H1 (cell line): Measurements from ENCODE around the gene ATP2B3.

Experiments used
- CHD2 ChIP-seq: IDR thresholded peaks from 2 replicates; pipeline ENCODE4 v1.6.1; 2012; ENCODE audit warnings: low read length, improper control_type of control experiment
- CREB1 ChIP-seq: IDR thresholded peaks from 2 replicates; pipeline ENCODE4 v1.6.1; 2012; ENCODE audit warnings: inconsistent platforms
- TAF7 ChIP-seq: optimal IDR thresholded peaks from 2 replicates; pipeline ENCODE3; 2011; ENCODE audit warnings: low read depth, mild to moderate bottlenecking, inconsistent platforms, low read length, moderate library complexity, borderline replicate concordance

DNA sequence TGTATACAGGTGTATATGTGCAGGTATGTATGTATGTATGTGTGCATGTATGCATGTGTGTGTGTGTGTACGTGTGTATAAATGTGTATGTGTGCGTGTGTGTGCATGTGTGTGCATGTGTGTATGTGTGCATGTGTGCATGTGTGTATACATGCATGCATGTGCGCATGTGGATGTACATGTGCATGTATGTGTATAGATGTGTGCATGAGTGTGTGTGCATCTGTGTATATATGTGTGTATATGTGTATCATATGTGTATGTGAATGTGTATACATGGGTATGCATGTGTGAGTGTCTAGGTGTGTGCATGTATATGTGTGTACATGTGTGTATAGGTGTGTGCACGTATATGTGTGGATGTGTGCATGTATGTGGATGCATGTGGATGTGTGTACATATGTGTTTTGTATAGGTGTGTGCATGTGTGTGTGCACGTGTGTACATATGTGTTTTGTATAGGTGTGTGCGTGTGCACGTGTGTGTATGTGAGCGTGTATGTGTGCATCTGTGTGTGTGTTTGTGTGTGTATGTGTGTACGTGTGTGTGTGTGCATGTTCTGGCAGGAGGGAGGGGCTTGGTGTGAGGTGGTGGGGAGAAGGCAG, 16.7 kb upstream of the ATP2B3 start:
- TF ChIP-seq CHD2 (no peak), TAF7 (no peak), CREB1 (no peak)
